Ovary (tissue), 3 donors: Measurements from ENCODE around the gene ARHGAP8.

Experiments
- CTCF ChIP-seq, 3 donors: fragments of 450-650 bp in 2 of 3; fragments of 200-600 bp in 1 of 3; IDR thresholded peaks; one replicate each; pipeline versions ENCODE4 v1.5.1 to v1.8.0; 2016 to 2022; ENCODE audit warnings: antibody characterized with exemption in 3 of 3, mild to moderate bottlenecking in 1 of 3
- POLR2A ChIP-seq: fragments of 450-650 bp; IDR thresholded peaks from one replicate; pipeline ENCODE4 v1.6.1; 2017; ENCODE audit warnings: antibody characterized with exemption, mild to moderate bottlenecking, moderate library complexity
- donor health status: DM: no; HTN: no; CAD: no.

- TF ChIP-seq CTCF (IDR thresholded peaks at IDR 0.05) (no peak), POLR2A (no peak)
Observed at GRCh38 chr22:44887941-44888366, 135.6 kb downstream of the ARHGAP8 start.
